Measurements from ENCODE around the gene STRN4. TPM values are rescaled to one million over a fixed set of nuclear protein-coding genes. Genes with fewer than 3 reads are reported as not detected.

STRN4 gene
- total RNA-seq, 4 donors from 2014 or later = 33.6 to 92.3 (median 64.7) TPM

DNA sequence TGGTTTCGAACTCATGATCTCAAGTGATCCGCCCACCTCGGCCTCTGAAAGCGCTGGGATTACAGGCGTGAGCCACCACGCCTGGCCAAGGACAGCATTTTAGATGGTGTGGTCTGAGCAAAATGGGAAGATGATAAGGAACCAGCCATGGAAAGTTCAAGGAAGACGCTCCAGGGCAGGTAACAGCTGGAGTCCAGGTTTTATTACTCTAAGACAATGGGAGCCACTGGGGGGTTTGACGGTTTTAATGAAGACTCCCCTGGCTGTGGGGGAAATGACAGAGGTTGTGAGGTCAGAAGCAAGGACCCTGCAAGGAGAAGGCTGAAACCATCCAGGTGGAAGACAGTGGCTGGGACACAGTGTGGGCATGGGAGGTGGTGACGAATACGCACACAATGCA, 50.2 kb downstream of the STRN4 start:
- ATAC-seq (ENCODE audit: low FRiP score) (no peak), DNase-seq (ENCODE audit: low spot score) (no peak)
- TF ChIP-seq, protein P1, sequence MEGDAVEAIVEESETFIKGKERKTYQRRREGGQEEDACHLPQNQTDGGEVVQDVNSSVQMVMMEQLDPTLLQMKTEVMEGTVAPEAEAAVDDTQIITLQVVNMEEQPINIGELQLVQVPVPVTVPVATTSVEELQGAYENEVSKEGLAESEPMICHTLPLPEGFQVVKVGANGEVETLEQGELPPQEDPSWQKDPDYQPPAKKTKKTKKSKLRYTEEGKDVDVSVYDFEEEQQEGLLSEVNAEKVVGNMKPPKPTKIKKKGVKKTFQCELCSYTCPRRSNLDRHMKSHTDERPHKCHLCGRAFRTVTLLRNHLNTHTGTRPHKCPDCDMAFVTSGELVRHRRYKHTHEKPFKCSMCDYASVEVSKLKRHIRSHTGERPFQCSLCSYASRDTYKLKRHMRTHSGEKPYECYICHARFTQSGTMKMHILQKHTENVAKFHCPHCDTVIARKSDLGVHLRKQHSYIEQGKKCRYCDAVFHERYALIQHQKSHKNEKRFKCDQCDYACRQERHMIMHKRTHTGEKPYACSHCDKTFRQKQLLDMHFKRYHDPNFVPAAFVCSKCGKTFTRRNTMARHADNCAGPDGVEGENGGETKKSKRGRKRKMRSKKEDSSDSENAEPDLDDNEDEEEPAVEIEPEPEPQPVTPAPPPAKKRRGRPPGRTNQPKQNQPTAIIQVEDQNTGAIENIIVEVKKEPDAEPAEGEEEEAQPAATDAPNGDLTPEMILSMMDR (IDR thresholded peaks at IDR 0.05) = no peak

DNA sequence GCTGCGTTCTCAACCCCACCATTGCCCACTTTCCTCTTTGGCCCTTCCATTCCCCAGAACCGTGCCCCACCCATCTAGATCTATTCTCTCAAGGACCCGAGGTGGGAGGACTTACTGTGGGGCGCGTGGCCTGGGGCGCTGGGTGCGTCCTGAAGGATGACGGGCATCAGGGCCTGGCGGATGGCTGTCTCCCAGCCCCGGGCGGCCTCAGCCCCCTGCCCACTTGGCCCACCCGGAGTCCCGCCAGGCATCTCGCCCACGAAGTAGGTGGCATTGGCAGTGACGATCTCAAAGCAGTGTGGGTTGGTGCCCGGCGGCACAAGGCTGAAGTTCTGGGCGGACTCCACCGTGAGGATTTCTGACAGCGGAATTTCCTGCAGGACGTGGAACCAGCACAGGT, 52.5 kb downstream of the STRN4 start:
- DNase-seq (ENCODE audit: low spot score) (no peak), ATAC-seq (ENCODE audit: low FRiP score) (no peak)
- TF ChIP-seq, protein P1 (IDR thresholded peaks at IDR 0.05) = no peak

DNA sequence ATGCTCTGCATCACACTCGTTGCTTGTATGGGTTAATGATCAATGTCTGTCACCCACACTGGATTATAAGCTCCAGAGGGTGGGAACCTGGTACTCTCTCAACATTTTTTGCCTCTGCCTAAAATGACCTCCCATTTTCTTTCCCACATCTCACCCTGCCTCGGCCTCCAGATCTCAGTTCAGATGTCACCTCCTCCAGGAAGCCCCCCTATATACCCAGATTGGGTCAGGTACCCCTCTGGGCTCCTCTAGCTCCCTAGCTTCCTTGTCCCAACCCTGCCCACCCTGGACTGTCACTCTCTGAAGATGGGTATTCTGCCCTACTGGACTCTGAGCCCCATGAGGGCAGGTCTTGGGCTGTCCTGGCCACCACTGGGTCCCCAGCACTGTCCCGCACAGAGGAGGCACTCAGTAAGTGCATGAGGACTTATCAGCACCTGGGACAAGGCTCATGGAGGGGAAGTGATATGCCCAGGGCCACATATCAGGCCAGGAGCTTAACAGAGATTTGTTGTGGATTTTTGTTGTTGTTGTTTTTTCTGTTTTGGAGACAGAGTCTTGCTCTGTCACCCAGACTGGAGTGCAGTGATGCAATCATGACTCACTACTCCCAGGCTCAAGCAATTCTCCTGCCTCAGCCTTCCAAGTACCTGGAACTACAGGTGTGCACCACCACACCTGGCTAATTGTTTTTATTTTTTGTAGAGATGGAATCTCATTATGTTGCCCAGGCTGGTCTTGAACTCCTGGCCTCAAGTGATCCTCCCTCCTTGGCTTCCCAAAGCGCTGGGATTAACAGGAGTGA, 53.1 kb downstream of the STRN4 start:
- no peak for ATAC-seq (ENCODE audit: low FRiP score)
- TF ChIP-seq, protein P1 (IDR thresholded peaks at IDR 0.05) = no peak
- DNase-seq (ENCODE audit: low spot score) = no peak

DNA sequence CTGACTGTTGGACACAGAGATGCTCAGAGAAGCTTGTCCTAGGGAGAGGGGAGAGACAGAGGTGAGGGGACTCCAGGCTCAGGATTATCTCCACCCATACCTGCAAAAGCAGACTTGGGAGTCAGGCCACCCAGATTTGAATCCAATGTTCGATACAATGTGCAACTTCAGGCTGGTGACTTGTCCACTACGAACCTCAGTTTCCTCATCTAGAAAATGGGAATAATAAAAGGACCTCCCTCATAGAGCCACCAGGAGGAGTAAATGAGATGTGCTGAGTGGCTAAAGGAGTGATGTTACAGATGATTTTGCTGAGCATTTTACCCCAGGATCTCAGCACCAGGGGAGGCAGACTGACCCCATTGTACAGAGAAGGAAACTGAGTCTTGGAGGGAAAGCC, 54.3 kb downstream of the STRN4 start:
- ATAC-seq (ENCODE audit: low FRiP score) (no peak), DNase-seq (ENCODE audit: low spot score) (no peak)
- TF ChIP-seq, protein P1 (IDR thresholded peaks at IDR 0.05) = no peak

DNA sequence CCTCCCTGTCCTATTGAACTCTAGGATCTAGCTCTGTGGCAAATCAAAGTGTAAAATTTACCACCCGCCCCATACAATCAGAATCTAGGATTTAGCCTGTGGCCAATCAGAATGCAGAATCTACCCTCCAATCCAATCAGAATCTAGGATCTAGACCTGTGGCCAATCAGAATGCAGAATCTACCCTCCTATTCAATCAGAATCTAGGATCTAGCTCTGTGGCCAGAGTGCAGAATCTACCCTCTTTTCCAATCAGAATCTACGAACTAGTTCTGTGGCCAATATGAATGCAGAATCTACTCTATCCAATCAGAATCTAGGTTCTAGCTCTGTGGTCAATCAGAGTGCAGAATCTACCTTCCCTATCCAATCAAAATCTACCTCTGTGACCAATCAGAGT, 55.1 kb downstream of the STRN4 start:
- TF ChIP-seq, protein P1 (IDR thresholded peaks at IDR 0.05) = no peak
- ATAC-seq (ENCODE audit: low FRiP score) (no peak), DNase-seq (ENCODE audit: low spot score) (no peak)

DNA sequence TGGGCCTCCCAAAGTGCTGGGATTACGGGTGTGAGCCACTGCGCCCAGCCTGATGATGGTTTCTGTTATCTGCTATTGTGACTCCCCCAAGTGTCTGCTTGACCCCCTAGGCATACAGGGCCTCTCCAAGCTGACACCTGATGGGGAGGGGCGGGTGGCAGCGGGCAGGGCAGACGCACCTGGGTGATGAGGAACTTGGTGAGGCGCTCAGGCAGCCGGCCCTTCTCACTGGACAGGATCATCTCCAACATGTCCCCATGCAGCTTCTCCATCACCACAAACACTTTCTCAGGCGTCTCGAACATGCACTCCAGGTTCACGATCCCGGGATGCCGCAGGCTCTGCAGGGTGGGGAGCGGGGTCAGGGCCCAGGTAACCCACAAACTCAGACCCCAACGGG, 56.9 kb downstream of the STRN4 start:
- no peak for DNase-seq (ENCODE audit: low spot score)
- ATAC-seq (ENCODE audit: low FRiP score) = no peak
- TF ChIP-seq, protein P1 (IDR thresholded peaks at IDR 0.05) = no peak
